Astrocyte of the spinal cord (primary cell): ENCODE data around the gene KRTAP10-5.

Source experiments
- DNase-seq: peaks from one replicate; pipeline ENCODE4 v3.0.0; 2011; ENCODE audit warnings: low read depth, low spot score
- H3K4me3 ChIP-seq: 2 replicates; pipeline ENCODE4 v1.5.1; 2011; ENCODE audit warnings: low read depth, mild to moderate bottlenecking, low read length, moderate library complexity
- in situ Hi-C: cut with HindIII; loops from 2 replicates; pipeline ENCODE4 v1.10.0; 2017; ENCODE audit warnings: low sequenced_read_pairs
- TF ChIP-seq, protein P1 (sequence below): IDR thresholded peaks from 2 replicates; pipeline ENCODE4 v1.5.1; 2012; ENCODE audit warnings: low read depth, mild to moderate bottlenecking, low read length, inconsistent platforms

KRTAP10-5 gene

GRCh38 chr21:44530903-44531605 lies 49.4 kb downstream of the KRTAP10-5 start:
- DNase-seq = no peak
- TF ChIP-seq, protein P1, sequence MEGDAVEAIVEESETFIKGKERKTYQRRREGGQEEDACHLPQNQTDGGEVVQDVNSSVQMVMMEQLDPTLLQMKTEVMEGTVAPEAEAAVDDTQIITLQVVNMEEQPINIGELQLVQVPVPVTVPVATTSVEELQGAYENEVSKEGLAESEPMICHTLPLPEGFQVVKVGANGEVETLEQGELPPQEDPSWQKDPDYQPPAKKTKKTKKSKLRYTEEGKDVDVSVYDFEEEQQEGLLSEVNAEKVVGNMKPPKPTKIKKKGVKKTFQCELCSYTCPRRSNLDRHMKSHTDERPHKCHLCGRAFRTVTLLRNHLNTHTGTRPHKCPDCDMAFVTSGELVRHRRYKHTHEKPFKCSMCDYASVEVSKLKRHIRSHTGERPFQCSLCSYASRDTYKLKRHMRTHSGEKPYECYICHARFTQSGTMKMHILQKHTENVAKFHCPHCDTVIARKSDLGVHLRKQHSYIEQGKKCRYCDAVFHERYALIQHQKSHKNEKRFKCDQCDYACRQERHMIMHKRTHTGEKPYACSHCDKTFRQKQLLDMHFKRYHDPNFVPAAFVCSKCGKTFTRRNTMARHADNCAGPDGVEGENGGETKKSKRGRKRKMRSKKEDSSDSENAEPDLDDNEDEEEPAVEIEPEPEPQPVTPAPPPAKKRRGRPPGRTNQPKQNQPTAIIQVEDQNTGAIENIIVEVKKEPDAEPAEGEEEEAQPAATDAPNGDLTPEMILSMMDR = no peak
- in situ Hi-C loops = no loop called here
- no peak overlapping the region for H3K4me3 ChIP-seq

GRCh38 chr21:44530221-44530902 lies 50.0 kb downstream of the KRTAP10-5 start:
- in situ Hi-C loops = no loop called here
- DNase-seq = no peak
- TF ChIP-seq, protein P1 = no peak
- H3K4me3 ChIP-seq = no peak overlapping the region

- TF ChIP-seq, protein P1 = no peak
- H3K4me3 ChIP-seq = no peak overlapping the region
- DNase-seq = no peak
- in situ Hi-C loops = no loop called here
Observed at GRCh38 chr21:44529503-44530125, 50.8 kb downstream of the KRTAP10-5 start.
